Suppressor macrophage treated with lipopolysaccharide for 4 hours (primary cell): ENCODE results near the gene RARS1.

Experiments
- DNase-seq: peaks from one replicate; pipeline ENCODE4 v3.0.0-alpha.2; 2020

The RARS1 gene

GRCh38 chr5:168568738-168569137 lies 82.5 kb downstream of the RARS1 start:
- no peak for DNase-seq
